ENCODE measurements around the gene NOL4L. TPM values are rescaled to one million over a fixed set of nuclear protein-coding genes. Genes with fewer than 3 reads are reported as not detected.

Gene NOL4L
- total RNA-seq, 1 donor from 2014 or later = 11.9 TPM

DNA sequence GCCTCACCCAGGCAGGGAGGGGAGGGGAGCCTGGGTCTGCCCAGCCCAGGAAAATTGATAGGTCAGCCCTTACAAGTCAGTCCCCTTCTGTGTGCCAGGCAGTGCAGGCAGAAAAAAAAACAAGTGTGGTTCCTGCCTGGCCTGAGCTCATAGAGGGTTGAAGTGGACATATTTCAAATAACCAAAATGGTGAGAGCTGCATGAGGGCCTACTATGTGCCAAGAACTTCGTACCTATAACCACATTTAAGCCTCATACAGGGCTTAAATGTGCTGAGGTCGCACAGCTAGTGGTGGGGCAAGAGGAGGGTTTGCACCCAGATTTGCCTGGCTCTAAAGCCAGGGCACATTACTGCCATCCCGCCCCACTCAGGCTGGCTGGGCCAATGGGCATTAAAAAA lies 6.9 kb upstream of the NOL4L start:
- H3K79me2 ChIP-seq (ENCODE audit: low read depth) = no peaks in the 10 kb centered on the region
- peaks cover 10% of the 10 kb centered on the region for H3F3A ChIP-seq (ENCODE audit: low read depth)
- no peaks in the 10 kb centered on the region for H3K9me3 ChIP-seq (ENCODE audit: low read depth)
- H3K9me3 Mint-ChIP-seq = no peaks in the 10 kb centered on the region
- TF ChIP-seq EZH2 (IDR thresholded peaks at IDR 0.05) (no peak), EZH2phosphoT487 (IDR thresholded peaks at IDR 0.05) (no peak)
- TF ChIP-seq, protein P1, sequence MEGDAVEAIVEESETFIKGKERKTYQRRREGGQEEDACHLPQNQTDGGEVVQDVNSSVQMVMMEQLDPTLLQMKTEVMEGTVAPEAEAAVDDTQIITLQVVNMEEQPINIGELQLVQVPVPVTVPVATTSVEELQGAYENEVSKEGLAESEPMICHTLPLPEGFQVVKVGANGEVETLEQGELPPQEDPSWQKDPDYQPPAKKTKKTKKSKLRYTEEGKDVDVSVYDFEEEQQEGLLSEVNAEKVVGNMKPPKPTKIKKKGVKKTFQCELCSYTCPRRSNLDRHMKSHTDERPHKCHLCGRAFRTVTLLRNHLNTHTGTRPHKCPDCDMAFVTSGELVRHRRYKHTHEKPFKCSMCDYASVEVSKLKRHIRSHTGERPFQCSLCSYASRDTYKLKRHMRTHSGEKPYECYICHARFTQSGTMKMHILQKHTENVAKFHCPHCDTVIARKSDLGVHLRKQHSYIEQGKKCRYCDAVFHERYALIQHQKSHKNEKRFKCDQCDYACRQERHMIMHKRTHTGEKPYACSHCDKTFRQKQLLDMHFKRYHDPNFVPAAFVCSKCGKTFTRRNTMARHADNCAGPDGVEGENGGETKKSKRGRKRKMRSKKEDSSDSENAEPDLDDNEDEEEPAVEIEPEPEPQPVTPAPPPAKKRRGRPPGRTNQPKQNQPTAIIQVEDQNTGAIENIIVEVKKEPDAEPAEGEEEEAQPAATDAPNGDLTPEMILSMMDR (IDR thresholded peaks at IDR 0.05) = no peak
- H3K4me1 Mint-ChIP-seq = peaks cover 6% of the 10 kb centered on the region
- no peak for DNase-seq (ENCODE audit: low spot score)
- peaks cover 23% of the 10 kb centered on the region for H3K27me3 ChIP-seq
- no peak overlapping the region for H3K4me2 ChIP-seq
- H2AFZ ChIP-seq (replicated peaks) = no peak overlapping the region
- H3K9ac ChIP-seq = no peak overlapping the region
- H4K20me1 ChIP-seq (ENCODE audit: low read depth) = no peaks in the 10 kb centered on the region
- no peak overlapping the region for H3K4me3 ChIP-seq
- no peaks in the 10 kb centered on the region for H3K36me3 Mint-ChIP-seq
- no peak overlapping the region for H3K4me3 Mint-ChIP-seq
- H3K36me3 ChIP-seq = no peaks in the 10 kb centered on the region
- H3K4me1 ChIP-seq = no peaks in the 10 kb centered on the region
- H3K27ac Mint-ChIP-seq = no peak overlapping the region
- peaks cover 23% of the 10 kb centered on the region for H3K27me3 Mint-ChIP-seq (ENCODE audit: insufficient read depth, low read depth)
- H3K27ac ChIP-seq = no peak overlapping the region

DNA sequence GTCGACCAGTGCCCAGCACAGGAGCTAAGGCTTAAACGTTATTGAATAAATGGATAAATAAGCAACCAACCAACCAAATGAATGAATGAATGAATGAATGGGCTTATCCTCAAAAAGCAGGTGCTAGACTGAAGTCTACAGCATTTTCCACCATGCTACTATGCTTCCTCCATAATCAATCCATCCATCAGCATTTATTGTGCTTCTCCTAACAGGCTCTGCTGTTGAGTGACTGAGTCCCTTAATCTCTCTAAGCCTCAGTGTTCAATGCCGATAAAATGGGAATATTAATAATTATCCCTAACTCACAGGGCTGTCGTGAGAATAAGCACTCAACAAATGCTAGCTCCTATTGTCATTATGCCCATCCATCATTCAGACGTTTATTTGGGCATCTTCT lies 4.6 kb upstream of the NOL4L start:
- Histone ChIP-seq H3K9me3 (ENCODE audit: low read depth) (no peaks in the 10 kb centered on the region), H3K79me2 (ENCODE audit: low read depth) (no peaks in the 10 kb centered on the region), H3K4me1 (peaks cover 5% of the 10 kb centered on the region), H3K27ac (no peak overlapping the region), H3K9ac (no peak overlapping the region), H2AFZ (replicated peaks) (no peak overlapping the region), H3K4me2 (no peak overlapping the region), H3K4me3 (no peak overlapping the region), H3F3A (ENCODE audit: low read depth) (peaks cover 26% of the 10 kb centered on the region), H4K20me1 (ENCODE audit: low read depth) (peaks cover 3% of the 10 kb centered on the region), H3K27me3 (peaks cover 44% of the 10 kb centered on the region), H3K36me3 (no peaks in the 10 kb centered on the region)
- TF ChIP-seq EZH2phosphoT487 (IDR thresholded peaks at IDR 0.05) = no peak
- TF ChIP-seq, protein P1 (IDR thresholded peaks at IDR 0.05) = no peak
- TF ChIP-seq EZH2 (IDR thresholded peaks at IDR 0.05) = no peak
- no peak overlapping the region for H3K27ac Mint-ChIP-seq
- H3K27me3 Mint-ChIP-seq (ENCODE audit: insufficient read depth, low read depth) = peaks cover 39% of the 10 kb centered on the region
- H3K4me1 Mint-ChIP-seq = peaks cover 16% of the 10 kb centered on the region
- DNase-seq (ENCODE audit: low spot score) = no peak
- peaks cover 2% of the 10 kb centered on the region for H3K9me3 Mint-ChIP-seq
- H3K4me3 Mint-ChIP-seq = no peak overlapping the region
- no peaks in the 10 kb centered on the region for H3K36me3 Mint-ChIP-seq

DNA sequence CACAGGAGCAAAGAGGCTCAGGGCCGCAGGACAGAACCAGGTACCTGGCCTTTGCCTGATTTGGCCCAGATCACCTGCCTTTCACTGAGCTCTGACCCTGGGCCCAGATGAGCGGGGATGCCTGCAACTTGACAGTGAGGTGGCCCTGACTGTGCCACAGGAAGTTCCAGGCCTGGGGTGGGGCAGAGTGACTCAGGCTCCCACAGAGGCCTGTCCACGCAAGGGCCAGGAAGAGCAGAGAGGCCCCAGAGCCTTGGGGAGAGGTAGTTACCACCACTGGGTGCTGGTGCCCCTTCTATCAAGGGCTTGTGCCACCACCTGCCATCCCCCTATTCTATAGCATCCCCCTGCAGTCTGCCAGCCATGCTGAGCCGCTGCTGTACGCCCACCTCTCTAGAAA lies 4.1 kb upstream of the NOL4L start:
- H3K4me1 Mint-ChIP-seq = peaks cover 16% of the 10 kb centered on the region
- Histone ChIP-seq H3K4me3 (no peak overlapping the region), H3K27me3 (peaks cover 48% of the 10 kb centered on the region), H3K4me1 (peaks cover 5% of the 10 kb centered on the region), H3K9ac (no peak overlapping the region), H3F3A (ENCODE audit: low read depth) (peaks cover 30% of the 10 kb centered on the region), H3K79me2 (ENCODE audit: low read depth) (no peaks in the 10 kb centered on the region), H3K27ac (no peak overlapping the region), H4K20me1 (ENCODE audit: low read depth) (peaks cover 3% of the 10 kb centered on the region), H3K36me3 (no peaks in the 10 kb centered on the region), H2AFZ (replicated peaks) (no peak overlapping the region), H3K9me3 (ENCODE audit: low read depth) (no peaks in the 10 kb centered on the region), H3K4me2 (no peak overlapping the region)
- no peak overlapping the region for H3K27ac Mint-ChIP-seq
- no peak overlapping the region for H3K4me3 Mint-ChIP-seq
- H3K27me3 Mint-ChIP-seq (ENCODE audit: insufficient read depth, low read depth) = peaks cover 36% of the 10 kb centered on the region
- TF ChIP-seq EZH2 (IDR thresholded peaks at IDR 0.05) (no peak), EZH2phosphoT487 (IDR thresholded peaks at IDR 0.05) (no peak)
- TF ChIP-seq, protein P1 (IDR thresholded peaks at IDR 0.05) = no peak
- H3K36me3 Mint-ChIP-seq = no peaks in the 10 kb centered on the region
- no peak for DNase-seq (ENCODE audit: low spot score)
- peaks cover 2% of the 10 kb centered on the region for H3K9me3 Mint-ChIP-seq

Measured in neural progenitor cell (in vitro differentiated cells).